ENCODE data around the gene SLC2A4RG. TPM values are rescaled to one million over a fixed set of nuclear protein-coding genes. Genes with fewer than 3 reads are reported as not detected.

The SLC2A4RG gene
- polyA plus RNA-seq, 1 donor: 73.0 TPM

DNA sequence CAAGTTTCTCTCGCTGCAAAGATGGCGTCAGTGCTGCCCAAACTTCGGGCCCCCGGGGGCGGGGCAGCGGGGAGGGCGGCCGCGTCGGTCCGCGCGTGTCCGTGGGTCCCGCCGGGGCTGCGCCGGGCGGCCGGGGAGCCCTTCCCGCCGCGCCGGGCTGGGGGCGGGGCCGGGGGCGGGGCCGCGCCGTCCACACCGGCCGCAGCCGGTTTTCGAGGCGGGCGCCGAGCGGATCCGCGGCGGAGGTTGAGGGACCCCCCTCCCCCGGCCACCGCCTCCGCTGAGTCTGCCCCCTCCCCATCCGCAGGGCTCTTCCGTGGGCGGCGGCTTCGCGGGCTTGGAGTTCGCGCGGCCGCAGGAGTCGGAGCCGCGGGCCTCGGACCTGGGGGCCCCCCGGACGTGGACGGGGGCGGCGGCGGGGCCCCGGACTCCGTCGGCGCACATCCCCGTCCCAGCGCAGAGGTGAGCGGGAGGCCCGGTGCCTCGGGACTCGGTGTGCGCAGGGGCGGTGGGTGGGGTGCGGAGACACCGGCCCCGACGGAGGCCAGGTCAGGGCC lies 572 bp downstream of the SLC2A4RG start:
- DNase-seq: peak; percentile 36

- peak; percentile 83 for DNase-seq
Measured at GRCh38 chr20:63740627-63741353, 1.2 kb downstream of the SLC2A4RG start.

- DNase-seq: no peak
Measured at GRCh38 chr20:63741354-63741675, 1.7 kb downstream of the SLC2A4RG start.

GRCh38 chr20:63741676-63742380 lies 2.3 kb downstream of the SLC2A4RG start:
- no peak for DNase-seq

GRCh38 chr20:63742381-63743024 lies 2.9 kb downstream of the SLC2A4RG start:
- DNase-seq: no peak

GRCh38 chr20:63743210-63743970 lies 3.8 kb downstream of the SLC2A4RG start:
- DNase-seq: no peak

DNA sequence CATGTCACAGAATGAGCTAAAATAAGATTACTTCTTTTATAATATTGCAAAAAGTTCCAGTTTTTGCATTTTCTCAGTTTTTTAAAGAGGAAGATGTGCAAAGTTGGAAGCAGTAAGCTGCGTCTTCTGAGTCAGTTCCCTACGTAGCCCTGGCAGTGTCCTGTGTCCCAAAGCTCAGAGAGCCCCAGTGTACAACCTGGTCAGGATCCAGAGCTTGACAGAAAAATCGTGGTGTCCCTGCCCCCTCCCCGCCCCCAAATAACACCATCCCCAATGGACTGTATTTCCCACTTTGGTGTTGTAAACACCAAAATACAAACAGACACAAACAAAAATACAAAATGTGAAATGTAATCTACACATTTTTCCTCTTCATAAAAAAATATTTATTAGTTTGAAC lies 4.6 kb downstream of the SLC2A4RG start:
- no peak for DNase-seq

DNA sequence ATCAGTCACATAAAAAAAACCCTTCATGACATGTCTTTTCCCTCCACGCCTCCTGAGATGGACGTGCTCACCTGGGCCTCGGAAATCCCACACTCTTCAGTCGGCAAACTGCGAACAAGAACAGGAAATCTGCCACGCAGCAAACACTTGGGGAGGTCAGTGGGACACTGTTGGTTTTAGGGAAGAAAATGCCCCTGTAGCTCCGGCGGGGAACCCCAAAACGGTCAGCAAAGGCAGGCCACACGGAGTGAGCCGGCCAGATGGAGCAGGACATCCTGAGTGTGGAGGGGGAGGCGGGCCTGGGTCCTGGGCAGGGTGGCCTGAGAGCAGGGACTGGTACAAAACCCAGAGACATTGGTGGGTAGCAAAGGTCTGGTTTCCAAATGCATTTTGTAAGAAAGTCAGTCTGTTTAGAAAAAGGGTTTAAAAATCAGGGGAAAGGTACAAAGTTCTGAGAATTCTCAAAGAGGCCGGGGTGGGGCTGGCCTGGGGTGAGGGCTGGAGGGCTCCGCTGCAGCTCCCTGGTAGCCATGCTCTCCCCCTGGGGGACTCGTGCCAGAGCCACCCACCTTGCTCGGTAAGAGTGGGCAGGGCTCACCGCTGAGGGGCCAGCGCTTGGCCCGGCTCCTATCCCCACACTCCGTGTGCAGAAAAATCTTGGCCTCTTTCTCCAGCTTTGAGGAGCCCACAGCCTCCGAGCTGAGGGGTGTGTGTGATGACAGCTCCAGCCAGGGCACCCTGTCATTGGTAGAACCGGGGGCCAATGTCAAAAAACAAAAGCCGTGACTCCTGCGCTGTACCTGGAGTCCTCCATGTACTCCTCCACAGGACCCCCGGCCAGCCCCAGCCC lies 5.2 kb downstream of the SLC2A4RG start:
- DNase-seq: no peak

- no peak for DNase-seq
Measured at GRCh38 chr20:63745424-63745805, 5.8 kb downstream of the SLC2A4RG start.

DNA sequence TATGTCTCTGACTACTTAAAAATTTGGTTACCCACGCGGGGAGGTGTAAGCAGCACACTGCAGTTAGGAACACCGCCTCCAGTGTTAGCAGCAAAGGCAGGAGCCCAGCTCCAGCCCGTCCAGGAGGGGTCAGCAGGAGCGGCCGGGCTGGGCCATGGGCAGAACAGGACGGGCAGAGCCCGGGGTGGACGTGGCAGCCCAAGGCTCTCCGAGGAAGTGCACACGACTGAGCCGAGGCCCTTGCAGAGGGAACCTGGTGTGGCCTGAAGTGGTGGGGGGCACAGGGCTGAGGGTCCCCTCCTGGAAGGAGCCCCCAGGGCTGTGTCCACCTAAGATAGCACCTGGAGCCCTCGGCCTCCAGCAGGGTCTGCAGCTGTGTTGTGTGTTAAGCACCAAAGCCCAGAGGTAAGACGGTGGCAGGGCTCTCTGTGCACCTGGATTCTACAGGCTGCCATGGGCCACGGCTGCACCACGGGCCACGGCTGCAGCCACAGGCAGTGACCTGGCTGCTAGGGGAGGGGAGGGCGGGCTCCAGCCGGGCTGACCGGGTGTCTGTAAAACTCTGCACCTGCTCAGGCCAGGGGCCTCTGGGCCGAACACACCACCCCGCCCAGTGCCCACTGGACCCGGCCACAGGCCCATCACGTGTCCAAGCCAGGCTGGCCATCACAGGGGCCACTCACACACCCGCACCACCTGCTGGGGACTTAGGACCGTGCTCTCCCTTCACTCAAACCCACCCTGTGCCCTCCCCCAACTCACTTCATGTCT lies 6.6 kb downstream of the SLC2A4RG start:
- DNase-seq: no peak

GRCh38 chr20:63746751-63747315 lies 7.3 kb downstream of the SLC2A4RG start:
- no peak for DNase-seq

DNA sequence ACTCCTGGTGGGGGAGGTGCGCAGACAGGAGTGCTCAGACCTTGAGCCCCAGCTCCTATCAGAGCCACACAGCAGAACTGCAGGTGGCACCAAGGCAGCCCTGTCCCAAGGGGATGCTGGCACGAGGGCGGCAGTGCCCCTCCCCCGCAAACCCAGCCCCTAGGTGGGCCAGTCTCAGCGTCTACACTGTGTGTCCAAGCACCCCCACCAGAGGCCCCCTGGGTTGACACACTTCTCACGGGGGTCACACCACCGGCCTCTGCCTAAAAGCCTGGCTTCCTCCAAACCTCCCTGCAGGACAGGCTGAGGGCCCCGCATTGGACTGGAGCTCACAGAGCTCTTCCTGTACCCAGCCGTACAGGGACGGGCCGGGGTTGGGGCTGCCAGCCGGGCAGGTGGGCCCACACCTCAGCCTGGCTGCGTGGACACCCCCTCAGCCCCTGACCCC lies 8.1 kb downstream of the SLC2A4RG start:
- no peak for DNase-seq

- DNase-seq: no peak
Measured at GRCh38 chr20:63748070-63748933, 8.7 kb downstream of the SLC2A4RG start.

DNA sequence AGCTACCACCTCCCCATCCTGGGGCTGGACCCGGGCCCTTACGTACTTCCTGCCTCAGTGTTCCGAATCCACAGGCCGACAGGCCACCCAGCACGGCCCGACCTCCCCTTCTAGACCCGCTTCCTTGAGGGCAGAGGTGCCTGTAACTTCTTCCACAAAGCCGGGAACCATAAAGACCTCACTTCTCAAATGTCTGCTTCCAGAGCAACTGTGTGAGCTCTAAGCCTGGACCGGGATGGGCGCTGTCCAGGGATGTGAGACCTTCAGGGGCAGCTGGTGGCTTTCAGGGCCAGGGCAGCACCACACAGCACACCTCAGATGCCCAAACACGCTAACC lies 9.3 kb downstream of the SLC2A4RG start:
- no peak for DNase-seq

DNA sequence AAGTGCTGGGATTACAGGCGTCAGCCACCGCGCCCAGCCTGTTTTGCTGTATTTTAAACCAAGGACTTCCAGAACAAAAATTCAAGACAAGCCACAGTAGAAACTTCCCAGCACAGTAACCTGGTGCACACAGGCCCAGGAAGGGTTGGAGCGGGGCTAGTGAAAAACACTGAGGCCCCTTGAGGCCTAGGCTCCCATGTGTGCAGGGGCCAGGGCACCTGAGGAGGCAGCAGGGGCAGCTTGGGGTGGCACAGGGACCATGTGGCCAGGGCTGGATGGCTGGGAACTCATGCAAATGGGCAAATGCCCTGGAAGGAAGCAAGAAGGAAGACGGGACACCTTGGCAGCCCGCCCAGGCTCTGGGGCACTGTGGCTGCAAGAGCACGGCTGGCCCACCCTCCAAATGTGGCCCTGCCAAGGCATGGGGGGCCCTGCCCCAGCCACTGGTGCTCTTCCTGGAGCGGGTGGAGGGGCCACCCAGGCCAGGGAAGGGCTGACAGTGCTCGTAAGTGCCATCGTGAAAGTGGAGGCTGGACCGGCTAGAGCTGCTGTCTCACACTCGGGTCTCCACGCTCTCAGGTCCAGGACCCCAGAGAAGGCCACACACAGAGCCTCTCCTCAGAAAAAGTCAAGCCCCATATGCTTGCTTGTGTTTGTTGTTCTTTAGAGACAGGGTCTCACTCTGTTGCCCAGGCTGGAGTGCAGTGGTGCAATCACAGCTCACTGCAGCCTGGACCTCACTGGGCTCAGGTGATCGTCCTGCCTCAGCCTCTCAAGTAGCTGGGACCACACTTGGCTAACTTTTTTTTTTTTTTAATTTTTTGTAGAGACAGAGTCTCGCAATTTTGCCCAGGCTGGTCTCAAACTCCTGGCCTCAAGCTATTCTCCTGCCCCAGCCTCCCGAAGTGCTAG lies 10.3 kb downstream of the SLC2A4RG start:
- DNase-seq: no peak

DNA sequence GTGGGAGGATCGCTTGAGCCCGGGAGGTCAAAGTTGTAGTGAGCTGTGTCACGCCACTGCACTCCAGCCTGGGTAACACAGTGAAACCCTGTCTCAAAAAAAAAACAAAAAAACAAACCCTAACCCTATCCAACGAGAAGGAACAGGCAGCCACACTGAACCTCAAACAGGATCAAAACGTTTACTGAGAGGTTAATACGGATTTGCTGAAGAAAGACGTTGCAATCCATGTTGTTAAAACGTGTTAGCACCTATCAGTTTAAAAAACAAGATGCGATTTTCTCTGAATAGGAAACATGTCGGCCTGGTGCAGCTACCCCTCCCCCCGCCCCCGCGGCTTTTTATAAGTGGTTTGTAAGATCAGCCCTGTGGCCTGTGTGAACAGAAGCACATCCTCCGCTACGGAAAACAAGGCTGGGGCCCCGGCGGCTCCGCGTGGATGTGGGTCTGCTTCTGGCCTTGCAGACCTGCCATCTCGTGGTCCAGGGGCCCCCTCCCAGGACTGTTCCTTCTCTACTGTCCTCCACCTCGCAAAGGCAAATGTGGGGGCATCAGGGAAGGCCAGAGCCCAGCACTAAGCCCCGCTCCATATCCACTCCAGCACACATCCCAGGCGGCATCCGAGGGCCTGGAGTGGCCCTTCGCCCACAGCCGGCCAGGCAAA lies 11.4 kb downstream of the SLC2A4RG start:
- DNase-seq: no peak

GRCh38 chr20:63751471-63752271 lies 12.1 kb downstream of the SLC2A4RG start:
- DNase-seq: no peak
